GM21367 (cell line): Measurements from ENCODE around the gene RUFY4.
"Not testable (repeated sequence)": the region's sequence is repeated elsewhere in the genome, so short reads cannot be mapped to it uniquely, and the experiment has no call there.

Experiments
- ATAC-seq: cut with Tn5 transposase; IDR thresholded peaks from one replicate; pipeline ENCODE4 v1.9.1; 2021; ENCODE audit not compliant: unreplicated experiment

The RUFY4 gene

GRCh38 chr2:218068721-218069334 lies at the start of gene RUFY4:
Gene RUFY4 (plus strand): TSS chr2:218069253. CDS start chr2:218070606, 1,353 bp downstream.
- ATAC-seq: not testable (repeated sequence)

- no peak for ATAC-seq
Measured at GRCh38 chr2:218019411-218020060, 49.5 kb upstream of the RUFY4 start.

DNA sequence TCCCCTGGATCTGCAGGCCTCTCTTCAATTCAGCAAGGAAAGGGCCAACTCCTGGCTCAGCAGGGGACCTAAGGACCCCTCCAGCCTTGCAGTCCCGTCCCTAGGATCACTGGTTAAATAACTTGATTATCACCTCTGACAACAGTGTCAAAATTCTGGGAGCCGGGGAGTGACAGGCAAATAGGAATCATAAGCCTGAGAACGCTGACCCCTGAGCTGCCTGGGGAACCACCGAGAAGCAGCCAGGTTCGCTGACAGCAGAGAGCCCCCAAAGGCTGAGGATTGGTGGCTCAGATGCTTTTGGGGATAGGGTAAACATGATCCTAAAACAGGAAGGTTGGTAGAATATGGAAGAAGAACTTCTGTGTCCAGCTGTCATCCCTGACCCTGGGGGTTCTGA lies 48.8 kb upstream of the RUFY4 start:
- ATAC-seq: no peak

DNA sequence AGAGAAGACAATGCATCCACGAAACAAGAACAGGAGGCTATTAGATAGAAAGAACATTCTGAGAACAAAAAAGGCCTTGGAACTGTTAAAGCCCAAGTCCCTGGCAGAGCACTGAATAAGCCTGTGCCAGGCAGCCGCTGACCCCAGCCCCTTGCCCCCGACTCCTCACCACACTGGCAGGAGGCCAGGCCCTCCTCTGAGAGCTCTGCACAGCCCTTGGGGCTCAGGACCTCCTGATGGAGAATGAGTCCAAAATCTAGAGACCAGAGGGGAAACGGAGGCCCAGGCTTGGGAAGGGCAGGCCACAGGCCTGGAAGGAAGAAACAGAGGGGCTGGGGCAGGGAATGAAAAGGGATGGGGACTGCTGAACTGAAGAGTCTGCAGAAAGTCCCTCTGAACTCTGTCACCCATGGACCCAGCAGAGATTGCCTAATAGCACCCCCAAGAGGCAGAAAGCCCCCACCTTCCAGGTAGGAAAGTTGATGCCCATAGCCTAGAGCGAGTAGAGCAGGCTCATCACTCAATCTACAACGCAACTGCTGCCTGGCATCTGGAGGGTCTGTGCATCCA lies 48.0 kb upstream of the RUFY4 start:
- ATAC-seq: no peak

DNA sequence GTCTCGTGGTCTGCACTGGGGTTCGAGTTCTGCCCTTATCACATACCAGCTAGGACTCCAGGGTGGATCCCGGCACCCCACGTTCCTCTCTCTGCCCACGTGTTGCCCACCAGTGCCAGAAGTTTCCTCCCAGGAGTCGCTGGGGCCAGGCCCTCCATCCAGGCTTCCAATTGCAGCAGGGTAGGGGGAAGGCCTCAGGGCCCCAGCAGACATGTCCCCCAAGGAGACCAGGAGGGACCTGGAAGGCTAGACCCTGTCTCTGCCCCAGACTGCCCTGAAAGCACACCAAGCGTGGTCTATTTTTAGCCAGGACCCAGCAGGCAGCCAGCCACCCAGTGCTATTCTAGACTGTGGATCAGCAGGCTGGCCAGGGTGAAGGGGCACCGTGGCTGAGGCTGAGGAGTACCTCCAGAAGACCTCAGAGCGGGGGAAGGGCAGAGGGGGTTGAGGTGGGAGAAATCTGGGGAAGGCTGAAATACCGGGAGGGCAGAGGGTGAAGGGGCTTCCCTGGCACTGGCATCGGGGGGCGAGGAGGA lies 47.4 kb upstream of the RUFY4 start:
- no peak for ATAC-seq

DNA sequence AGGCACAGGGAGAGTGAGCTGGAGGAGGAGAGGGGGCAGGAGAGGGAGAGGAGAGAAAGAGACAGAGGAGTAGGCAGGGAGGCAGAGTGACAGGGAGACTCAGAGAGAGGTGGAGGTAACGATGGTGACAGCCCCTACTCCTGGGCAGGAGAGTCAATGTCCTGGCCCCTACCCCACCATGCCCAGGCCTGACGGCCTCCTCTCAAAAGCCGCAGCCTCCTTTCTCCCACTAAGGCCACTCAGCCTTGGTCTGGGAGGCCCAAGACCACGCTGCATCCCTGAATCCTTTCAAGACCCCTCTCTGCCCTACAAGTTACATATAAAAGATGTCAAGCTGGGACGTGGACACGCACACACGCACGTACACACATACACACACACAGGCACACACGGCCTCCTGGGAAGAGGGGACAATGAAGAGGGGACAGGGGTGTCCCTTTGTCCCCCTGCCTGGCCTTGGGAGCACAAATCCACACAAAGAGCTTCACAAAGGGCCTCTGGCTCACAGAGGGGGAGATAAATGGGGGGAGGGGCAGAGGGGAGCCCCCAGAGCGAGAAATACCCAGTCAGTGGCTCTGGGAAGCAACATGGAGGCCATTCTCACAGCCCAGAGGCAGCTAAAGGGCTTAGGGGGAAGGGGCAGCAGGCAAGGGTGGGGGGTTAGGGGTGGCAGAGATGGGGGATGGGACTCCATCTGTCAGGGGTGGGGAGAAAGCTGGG lies 46.8 kb upstream of the RUFY4 start:
- ATAC-seq: no peak

GRCh38 chr2:218022851-218023530 lies 46.1 kb upstream of the RUFY4 start:
- ATAC-seq: no peak

GRCh38 chr2:218023636-218024035 lies 45.4 kb upstream of the RUFY4 start:
- ATAC-seq: no peak

GRCh38 chr2:218024336-218024735 lies 44.7 kb upstream of the RUFY4 start:
- no peak for ATAC-seq

- no peak for ATAC-seq
Measured at GRCh38 chr2:218024871-218025270, 44.2 kb upstream of the RUFY4 start.

DNA sequence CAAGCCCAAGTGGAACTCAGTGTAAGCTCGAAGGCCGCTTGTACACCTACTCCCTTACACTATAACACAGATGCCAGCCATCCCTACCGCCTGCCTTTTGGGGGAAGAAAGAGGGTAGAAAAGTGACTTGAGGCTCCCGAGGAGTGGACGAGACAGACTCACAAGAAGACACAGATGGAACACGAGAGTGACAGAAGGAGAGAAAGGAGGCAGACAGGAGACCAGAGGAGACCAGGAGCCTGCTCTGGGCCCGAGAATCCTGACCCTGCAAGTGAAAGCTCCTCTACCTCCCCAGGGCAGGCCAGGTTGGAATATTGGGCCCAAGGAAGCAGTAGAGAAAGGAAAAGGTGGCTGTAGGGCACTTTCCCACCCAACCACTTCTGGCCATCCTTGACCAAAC lies 42.8 kb upstream of the RUFY4 start:
- ATAC-seq: no peak

DNA sequence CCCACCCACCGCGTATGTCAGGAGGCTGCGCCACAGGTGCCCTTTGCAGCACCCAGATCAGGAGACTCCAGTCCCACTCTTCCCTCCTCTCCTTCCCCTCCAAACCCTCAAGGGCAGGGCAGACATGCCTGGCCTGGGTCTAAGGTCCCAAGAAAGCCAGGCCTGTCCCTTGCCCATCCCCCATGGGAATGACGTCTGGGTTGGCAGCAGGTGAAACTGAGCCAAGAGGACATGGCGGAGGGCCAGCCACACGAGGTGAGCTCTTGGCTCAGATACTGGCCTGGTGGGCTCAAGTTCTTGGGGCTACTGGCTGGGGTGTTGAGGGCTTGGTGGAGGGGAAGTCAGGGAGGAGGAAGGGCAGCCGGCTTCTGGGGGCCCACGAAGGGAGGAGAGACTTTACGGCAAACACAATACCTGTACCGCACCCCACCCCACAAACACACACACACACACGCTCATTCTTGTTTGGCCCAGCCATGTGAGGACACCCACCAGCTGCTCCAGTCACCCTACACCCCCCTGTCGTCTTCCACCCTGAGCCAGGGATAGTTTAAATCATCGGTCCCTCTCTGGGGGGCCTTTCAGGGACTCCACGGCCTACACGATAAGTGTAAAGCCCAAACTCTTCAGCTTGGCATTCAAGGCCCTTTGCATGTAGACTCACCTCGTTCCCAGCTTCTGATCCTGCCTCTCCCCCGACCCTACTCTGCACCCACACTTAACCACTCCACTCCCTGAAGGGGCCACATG lies 42.2 kb upstream of the RUFY4 start:
- no peak for ATAC-seq

GRCh38 chr2:218027426-218028188 lies 41.4 kb upstream of the RUFY4 start:
- no peak for ATAC-seq

GRCh38 chr2:218028189-218028495 lies 40.9 kb upstream of the RUFY4 start:
- ATAC-seq: no peak

- ATAC-seq: no peak
Measured at GRCh38 chr2:218028562-218029348, 40.3 kb upstream of the RUFY4 start.

DNA sequence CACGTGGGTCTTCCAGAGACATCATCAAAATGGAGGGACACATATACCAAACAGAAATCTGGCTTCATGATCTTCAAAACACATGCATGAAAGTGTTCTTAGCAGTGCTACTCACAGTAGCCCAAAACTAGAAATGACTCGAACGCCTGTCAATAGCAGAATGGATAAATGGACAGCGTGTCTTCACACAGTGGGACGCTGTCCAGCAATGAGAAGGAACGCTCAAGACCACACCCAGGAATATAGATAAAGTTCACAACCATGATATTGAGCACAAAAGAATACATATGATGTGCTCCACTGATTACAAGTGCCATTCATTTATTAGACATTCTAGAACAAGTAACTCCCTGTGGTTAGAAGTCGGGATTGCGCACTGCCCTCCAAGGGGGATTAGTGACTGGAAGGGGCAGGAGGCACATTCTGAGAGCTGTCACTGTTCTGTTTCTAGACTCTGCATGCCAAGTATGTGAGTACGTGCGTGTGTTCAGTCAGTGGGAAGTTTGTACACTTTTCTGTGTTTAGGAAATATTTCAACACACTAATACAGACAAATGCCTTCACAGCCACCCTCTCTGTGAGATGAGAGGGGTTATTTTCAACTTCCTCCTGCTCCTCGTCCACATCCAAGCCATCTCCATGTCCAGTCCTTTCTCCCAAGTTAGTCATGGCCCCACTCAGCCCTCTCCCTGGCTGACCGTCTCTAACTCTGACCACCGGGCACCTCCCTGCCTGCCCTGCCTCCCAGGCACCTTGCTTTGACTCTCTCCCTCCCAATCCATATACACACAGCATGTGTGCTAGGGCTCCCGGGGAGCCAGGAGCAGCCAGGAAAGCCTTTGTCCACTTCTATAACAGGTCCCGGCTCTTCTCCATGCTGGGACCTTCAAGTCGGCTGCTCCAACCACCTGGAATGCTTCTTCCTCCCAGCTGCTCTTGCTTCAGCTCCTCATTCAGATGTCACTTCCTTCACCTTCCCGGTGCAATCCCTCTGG lies 39.4 kb upstream of the RUFY4 start:
- no peak for ATAC-seq

DNA sequence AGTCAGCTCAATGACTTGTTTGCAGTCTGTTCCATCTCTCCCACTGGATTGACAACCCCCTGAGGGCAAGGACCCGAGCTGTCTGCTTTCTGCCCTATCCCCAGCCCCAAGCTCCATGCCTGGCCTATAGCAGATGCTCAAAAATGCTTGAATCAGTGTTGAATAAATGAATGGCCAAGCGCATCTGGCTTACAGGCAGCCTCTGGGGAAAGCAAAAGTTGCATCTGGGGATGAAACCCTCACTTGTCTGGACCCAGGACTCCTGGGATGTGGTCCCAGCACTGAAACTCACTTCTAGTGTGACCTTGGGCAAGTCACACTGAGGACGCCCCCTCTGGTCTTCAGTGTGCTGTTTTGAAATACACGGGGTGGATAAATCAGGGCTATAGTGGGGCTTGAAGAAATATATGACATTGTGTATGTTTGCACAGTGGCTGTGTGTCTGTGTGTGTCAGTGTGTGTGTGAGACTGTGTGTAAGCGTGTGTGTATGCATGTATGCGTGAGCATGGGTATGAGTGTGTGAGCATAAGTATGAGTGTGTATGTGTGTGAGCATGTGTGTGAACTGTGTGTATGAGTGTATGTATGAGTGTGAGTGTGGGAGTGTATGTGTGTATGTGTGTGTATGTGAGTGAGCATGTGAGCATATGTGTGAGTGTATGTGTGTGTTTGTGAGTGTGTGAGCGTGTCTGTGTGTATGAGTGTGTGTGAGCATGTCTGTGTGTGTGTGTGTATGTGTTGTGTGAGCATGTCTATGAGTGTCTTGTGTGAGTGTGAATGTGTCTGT lies 38.5 kb upstream of the RUFY4 start:
- no peak for ATAC-seq
